A673 (cell line): ENCODE data around the gene KCNJ9. TPM values are rescaled to one million over a fixed set of nuclear protein-coding genes. Genes with fewer than 3 reads are reported as not detected.

Experiments
- BruUV-seq: library from RNA; stranded (reverse); fragments of 400-500 nt; replicated peaks from 2 replicates; lab custom pipeline; 2021; lab: Mats Ljungman, UMichigan
- CTCF ChIA-PET: fragments of 300-600 bp; sonication (Branson Sonifier 250); formaldehyde crosslinking; loops from one replicate; lab custom pipeline; 2022; ENCODE audit warnings: antibody characterized with exemption; lab: Charles Lee
- POLR2A ChIA-PET: fragments of 300-600 bp; sonication (Branson Sonifier 250); formaldehyde crosslinking; loops from one replicate; lab custom pipeline; 2022; ENCODE audit warnings: antibody characterized with exemption; ENCODE audit not compliant: low non-redundant PET; lab: Charles Lee
- DNase-seq: peaks from one replicate; pipeline ENCODE4 v3.0.0-alpha.2; 2015; ENCODE audit warnings: low spot score
- H3K27ac ChIP-seq: fragments of 200-600 bp; sonication (generic); 2 replicates; pipeline ENCODE4 v1.5.1; 2016; ENCODE audit warnings: mixed run types, low read depth, mild to moderate bottlenecking, mixed read lengths, antibody characterized with exemption, low read length; ENCODE audit not compliant: poor library complexity, severe bottlenecking
- H3K27me3 ChIP-seq: fragments of 200-600 bp; sonication (generic); replicated peaks from 2 replicates; pipeline ENCODE4 v1.6.1; 2017; ENCODE audit warnings: mixed run types, low read depth, mild to moderate bottlenecking, mixed read lengths, antibody characterized with exemption, low read length; ENCODE audit not compliant: insufficient read depth, poor library complexity
- H3K36me3 ChIP-seq: fragments of 200-600 bp; sonication (generic); 2 replicates; pipeline ENCODE4 v1.6.1; 2016; ENCODE audit warnings: mixed run types, mild to moderate bottlenecking, mixed read lengths, antibody characterized with exemption, low read length; ENCODE audit not compliant: insufficient read depth, poor library complexity, severe bottlenecking
- H3K4me1 ChIP-seq: fragments of 200-600 bp; sonication (generic); 2 replicates; pipeline ENCODE4 v1.6.1; 2017; ENCODE audit warnings: mixed run types, mild to moderate bottlenecking, mixed read lengths, antibody characterized with exemption, low read length; ENCODE audit not compliant: insufficient read depth, poor library complexity, severe bottlenecking
- H3K4me3 ChIP-seq: fragments of 200-600 bp; sonication (generic); 2 replicates; pipeline ENCODE4 v1.5.1; 2016; ENCODE audit warnings: low read depth, mixed run types, mild to moderate bottlenecking, mixed read lengths, low read length; ENCODE audit not compliant: poor library complexity, severe bottlenecking
- H3K9me3 ChIP-seq: fragments of 200-600 bp; sonication (generic); 2 replicates; pipeline ENCODE4 v1.6.1; 2016; ENCODE audit warnings: mixed run types, low read depth, mild to moderate bottlenecking, mixed read lengths, antibody characterized with exemption, low read length; ENCODE audit not compliant: poor library complexity, severe bottlenecking
- EZH2 ChIP-seq: fragments of 200-600 bp; sonication (generic); IDR thresholded peaks from 2 replicates; pipeline ENCODE4 v1.6.1; 2017; ENCODE audit warnings: borderline replicate concordance, low read depth, mild to moderate bottlenecking, mixed read lengths, antibody characterized with exemption, low read length; ENCODE audit not compliant: poor library complexity, severe bottlenecking
- intact Hi-C: fragments of 100-400 bp; cut with micrococcal nuclease; formaldehyde crosslinking; loops from one replicate; pipeline ENCODE4 v1.10.0; 2022; ENCODE audit not compliant: unreplicated experiment
- total RNA-seq: library from RNA; stranded (reverse); gene quantifications from 2 replicates; pipeline ENCODE4 v1.2.3, GENCODE V29; 2021
- TF ChIP-seq, protein P1 (sequence below): fragments of 300-800, 200-600 bp; sonication (generic); conservative IDR thresholded peaks from 2 replicates; pipeline ENCODE4 v1.5.1; 2017; ENCODE audit warnings: low read depth, mild to moderate bottlenecking, antibody characterized with exemption, low read length, moderate library complexity, mixed read lengths

Gene KCNJ9
- total RNA-seq, 1 experiment from 2014 or later: not detected

DNA sequence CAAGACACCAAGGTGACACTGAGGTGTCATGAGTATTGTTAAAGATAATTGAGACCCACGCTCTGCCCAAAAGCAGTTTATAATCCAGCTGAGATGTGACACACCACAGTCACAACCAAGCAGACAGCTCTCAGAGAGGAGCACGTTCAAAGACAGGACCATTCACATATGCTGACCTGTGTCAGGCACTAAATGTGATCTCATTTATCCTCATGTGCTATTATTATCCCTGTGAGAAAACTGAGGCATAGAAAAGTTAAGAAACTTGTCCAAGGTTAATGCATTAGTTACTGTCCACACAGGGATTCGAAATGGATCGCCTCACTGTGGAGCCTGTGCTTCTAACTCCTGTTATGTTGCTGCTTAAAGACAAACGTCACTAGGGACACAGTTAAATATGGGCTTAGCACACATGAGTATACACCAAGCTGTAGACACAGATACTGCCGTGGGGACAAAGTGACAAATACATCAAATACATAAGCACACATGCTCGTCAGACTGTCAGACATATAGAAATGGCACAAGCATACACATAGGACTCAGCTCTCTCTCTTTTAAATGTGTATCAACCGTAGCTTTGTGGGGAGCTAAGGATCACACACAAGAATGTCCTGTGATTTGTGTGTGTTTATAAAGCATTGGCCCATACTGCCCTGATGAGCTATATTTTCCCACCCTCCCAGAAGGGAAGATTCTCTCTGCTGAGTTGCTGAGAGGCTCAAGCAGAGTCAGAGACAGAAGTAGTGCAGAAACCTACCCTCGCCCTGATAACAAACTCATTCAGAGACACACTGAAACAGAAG lies 20.6 kb downstream of the KCNJ9 start:
- TF ChIP-seq, protein P1, sequence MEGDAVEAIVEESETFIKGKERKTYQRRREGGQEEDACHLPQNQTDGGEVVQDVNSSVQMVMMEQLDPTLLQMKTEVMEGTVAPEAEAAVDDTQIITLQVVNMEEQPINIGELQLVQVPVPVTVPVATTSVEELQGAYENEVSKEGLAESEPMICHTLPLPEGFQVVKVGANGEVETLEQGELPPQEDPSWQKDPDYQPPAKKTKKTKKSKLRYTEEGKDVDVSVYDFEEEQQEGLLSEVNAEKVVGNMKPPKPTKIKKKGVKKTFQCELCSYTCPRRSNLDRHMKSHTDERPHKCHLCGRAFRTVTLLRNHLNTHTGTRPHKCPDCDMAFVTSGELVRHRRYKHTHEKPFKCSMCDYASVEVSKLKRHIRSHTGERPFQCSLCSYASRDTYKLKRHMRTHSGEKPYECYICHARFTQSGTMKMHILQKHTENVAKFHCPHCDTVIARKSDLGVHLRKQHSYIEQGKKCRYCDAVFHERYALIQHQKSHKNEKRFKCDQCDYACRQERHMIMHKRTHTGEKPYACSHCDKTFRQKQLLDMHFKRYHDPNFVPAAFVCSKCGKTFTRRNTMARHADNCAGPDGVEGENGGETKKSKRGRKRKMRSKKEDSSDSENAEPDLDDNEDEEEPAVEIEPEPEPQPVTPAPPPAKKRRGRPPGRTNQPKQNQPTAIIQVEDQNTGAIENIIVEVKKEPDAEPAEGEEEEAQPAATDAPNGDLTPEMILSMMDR: no peak
- no peak for TF ChIP-seq EZH2
- H3K4me3 ChIP-seq: no peak overlapping the region
- POLR2A ChIA-PET: no interaction called here
- H3K27me3 ChIP-seq: no peaks in the 10 kb centered on the region
- CTCF ChIA-PET: interaction anchor here (0.6 to 3.0 kb wide), 7 partner anchors 83 to 275 kb away, joined by 3 to 25 read pairs (median 8); no protein-coding TSS in a partner anchor
- DNase-seq: no peak
- no peak overlapping the region for H3K27ac ChIP-seq
- H3K4me1 ChIP-seq: peaks cover 17% of the 10 kb centered on the region
- intact Hi-C loops: loop anchor here (1.0 to 2.0 kb wide), 4 partner anchors 91 to 274 kb away; no protein-coding TSS in a partner anchor
- H3K36me3 ChIP-seq: no peaks in the 10 kb centered on the region
- H3K9me3 ChIP-seq: no peaks in the 10 kb centered on the region
- no TSS peak for BruUV-seq

DNA sequence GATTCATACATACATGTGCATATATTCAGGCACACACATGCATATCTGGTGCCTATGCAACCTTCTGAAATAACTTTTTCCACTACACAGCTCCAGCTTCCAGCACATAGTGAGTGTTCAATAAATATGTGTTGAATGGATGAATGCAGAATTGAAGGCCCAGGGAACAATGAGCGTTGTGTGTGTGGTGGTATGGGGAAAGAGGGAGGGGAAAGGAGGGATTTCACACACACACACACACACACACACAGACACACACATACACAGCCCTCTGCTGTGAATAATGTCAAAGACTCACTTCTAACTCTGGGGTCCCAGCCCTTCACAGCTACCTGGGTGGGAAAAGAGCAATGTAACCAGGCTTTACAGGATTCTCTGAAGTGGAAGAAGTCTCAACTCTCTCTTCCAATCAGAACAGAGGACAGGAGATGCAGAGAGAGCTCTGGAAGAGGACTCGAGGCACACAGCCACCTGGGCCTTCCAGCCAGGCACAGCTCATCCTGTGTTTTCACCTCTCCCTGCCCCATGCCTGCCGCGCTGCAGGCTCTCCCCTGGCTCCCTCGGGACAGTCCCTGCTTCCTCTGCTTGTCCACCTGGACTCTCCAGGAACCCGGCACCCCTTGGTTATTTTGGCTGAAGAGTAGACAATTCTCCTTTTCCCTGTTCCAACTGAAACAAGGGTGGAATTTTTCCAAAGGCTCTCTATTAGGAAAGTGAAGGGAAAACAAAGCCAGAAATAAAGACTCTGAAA lies 22.5 kb downstream of the KCNJ9 start:
- Histone ChIP-seq H3K9me3 (no peaks in the 10 kb centered on the region), H3K27ac (no peak overlapping the region), H3K36me3 (no peaks in the 10 kb centered on the region), H3K4me3 (no peak overlapping the region), H3K27me3 (no peaks in the 10 kb centered on the region), H3K4me1 (peaks cover 10% of the 10 kb centered on the region)
- no peak for TF ChIP-seq EZH2
- TF ChIP-seq, protein P1: no peak
- ChIA-PET POLR2A (no interaction called here), CTCF (interaction anchor here (1.1 to 1.7 kb wide), 2 partner anchors 148 to 188 kb away, joined by 3 to 9 read pairs; no protein-coding TSS in a partner anchor)
- DNase-seq: no peak
- intact Hi-C loops: no loop called here
- no TSS peak for BruUV-seq

DNA sequence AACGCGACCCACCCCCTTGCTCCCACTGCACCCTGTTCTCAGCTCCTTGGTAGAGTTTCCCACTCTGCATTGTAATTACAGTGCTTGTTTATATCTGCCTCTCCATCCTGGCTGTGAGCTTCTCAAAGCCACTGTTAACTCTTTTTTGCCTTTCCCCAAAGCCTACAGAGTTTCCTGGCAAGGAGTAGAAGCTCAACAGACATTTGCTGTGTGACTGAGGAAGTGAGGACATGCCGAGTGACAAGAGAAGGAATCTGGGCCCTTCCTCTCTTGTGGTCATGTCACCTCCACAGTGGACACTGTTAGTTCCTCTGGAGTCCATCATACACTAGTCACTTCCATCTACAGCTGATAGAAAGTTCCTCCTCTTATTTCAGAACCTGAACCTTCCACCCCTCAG lies 23.1 kb downstream of the KCNJ9 start:
- H3K36me3 ChIP-seq: no peaks in the 10 kb centered on the region
- H3K4me3 ChIP-seq: no peak overlapping the region
- no peaks in the 10 kb centered on the region for H3K9me3 ChIP-seq
- TF ChIP-seq EZH2: no peak
- TF ChIP-seq, protein P1: no peak
- BruUV-seq: no TSS peak
- intact Hi-C loops: no loop called here
- H3K27ac ChIP-seq: no peak overlapping the region
- no peaks in the 10 kb centered on the region for H3K27me3 ChIP-seq
- peaks cover 5% of the 10 kb centered on the region for H3K4me1 ChIP-seq
- ChIA-PET CTCF (interaction anchor here (0.6 to 1.7 kb wide), 3 partner anchors 19 to 188 kb away, joined by 3 to 9 read pairs (median 3); no protein-coding TSS in a partner anchor), POLR2A (no interaction called here)
- DNase-seq: no peak
